ENCODE measurements around the gene KMT5B.

The KMT5B gene

GRCh38 chr11:68116974-68117373 is 96.1 kb downstream of the KMT5B start:
- Histone ChIP-seq H3K4me1 (ENCODE audit: control insufficient read depth, low read length) (peaks cover 24% of the 10 kb centered on the region), H3K4me2 (ENCODE audit: low read length) (no peak overlapping the region), H3K36me3 (ENCODE audit: control insufficient read depth, low read length) (peaks cover 19% of the 10 kb centered on the region; the same call in 1 of the 2 replicates), H3F3A (ENCODE audit: control insufficient read depth, insufficient read depth) (peaks cover 20% of the 10 kb centered on the region), H3K9me2 (replicated peaks; ENCODE audit: control insufficient read depth, low read length) (no peaks in the 10 kb centered on the region), H3K9me3 (ENCODE audit: control insufficient read depth, insufficient read depth, low read length) (no peaks in the 10 kb centered on the region), H3K27me3 (ENCODE audit: control insufficient read depth, low read length) (no peaks in the 10 kb centered on the region), H3K79me2 (ENCODE audit: control insufficient read depth, low read length) (peaks cover 81% of the 10 kb centered on the region), H4K20me1 (ENCODE audit: control insufficient read depth, insufficient read depth, low read depth, low read length) (peaks cover 6% of the 10 kb centered on the region; the same call in 1 of the 2 replicates), H3K4me3 (ENCODE audit: low read length) (no peak overlapping the region), H3K27ac (ENCODE audit: low read depth, low read length) (no peak overlapping the region)
- TF ChIP-seq EZH2phosphoT487 (IDR thresholded peaks at IDR 0.05; ENCODE audit: borderline replicate concordance, low read length) (no peak), CTCF (IDR thresholded peaks at IDR 0.05; ENCODE audit: low read depth, low read length, poor library complexity, severe bottlenecking) (no peak)

- H3K4me2 ChIP-seq (ENCODE audit: low read length) = no peak overlapping the region
- no peaks in the 10 kb centered on the region for H3K9me2 ChIP-seq (replicated peaks; ENCODE audit: control insufficient read depth, low read length)
- peaks cover 6% of the 10 kb centered on the region; the same call in 1 of the 2 replicates for H4K20me1 ChIP-seq (ENCODE audit: control insufficient read depth, insufficient read depth, low read depth, low read length)
- H3K27ac ChIP-seq (ENCODE audit: low read depth, low read length) = no peak overlapping the region
- H3F3A ChIP-seq (ENCODE audit: control insufficient read depth, insufficient read depth) = peaks cover 20% of the 10 kb centered on the region
- H3K79me2 ChIP-seq (ENCODE audit: control insufficient read depth, low read length) = peaks cover 82% of the 10 kb centered on the region
- peaks cover 20% of the 10 kb centered on the region for H3K4me1 ChIP-seq (ENCODE audit: control insufficient read depth, low read length)
- no peaks in the 10 kb centered on the region for H3K27me3 ChIP-seq (ENCODE audit: control insufficient read depth, low read length)
- peaks cover 19% of the 10 kb centered on the region; the same call in 1 of the 2 replicates for H3K36me3 ChIP-seq (ENCODE audit: control insufficient read depth, low read length)
- TF ChIP-seq CTCF (IDR thresholded peaks at IDR 0.05; ENCODE audit: low read depth, low read length, poor library complexity, severe bottlenecking) = no peak
- TF ChIP-seq EZH2phosphoT487 (IDR thresholded peaks at IDR 0.05; ENCODE audit: borderline replicate concordance, low read length) = no peak
- no peak overlapping the region for H3K4me3 ChIP-seq (ENCODE audit: low read length)
- no peaks in the 10 kb centered on the region for H3K9me3 ChIP-seq (ENCODE audit: control insufficient read depth, insufficient read depth, low read length)
Observed at GRCh38 chr11:68116126-68116525, 97.0 kb downstream of the KMT5B start.

- peaks cover 19% of the 10 kb centered on the region for H3F3A ChIP-seq (ENCODE audit: control insufficient read depth, insufficient read depth)
- TF ChIP-seq CTCF (IDR thresholded peaks at IDR 0.05; ENCODE audit: low read depth, low read length, poor library complexity, severe bottlenecking) (no peak), EZH2phosphoT487 (IDR thresholded peaks at IDR 0.05; ENCODE audit: borderline replicate concordance, low read length) (no peak)
- no peak overlapping the region for H3K4me2 ChIP-seq (ENCODE audit: low read length)
- no peak overlapping the region for H3K4me3 ChIP-seq (ENCODE audit: low read length)
- peaks cover 19% of the 10 kb centered on the region; the same call in 1 of the 2 replicates for H3K36me3 ChIP-seq (ENCODE audit: control insufficient read depth, low read length)
- peaks cover 6% of the 10 kb centered on the region; the same call in 1 of the 2 replicates for H4K20me1 ChIP-seq (ENCODE audit: control insufficient read depth, insufficient read depth, low read depth, low read length)
- H3K27ac ChIP-seq (ENCODE audit: low read depth, low read length) = no peak overlapping the region
- H3K27me3 ChIP-seq (ENCODE audit: control insufficient read depth, low read length) = no peaks in the 10 kb centered on the region
- H3K4me1 ChIP-seq (ENCODE audit: control insufficient read depth, low read length) = peaks cover 19% of the 10 kb centered on the region
- H3K9me2 ChIP-seq (replicated peaks; ENCODE audit: control insufficient read depth, low read length) = no peaks in the 10 kb centered on the region
- H3K9me3 ChIP-seq (ENCODE audit: control insufficient read depth, insufficient read depth, low read length) = no peaks in the 10 kb centered on the region
- peaks cover 84% of the 10 kb centered on the region for H3K79me2 ChIP-seq (ENCODE audit: control insufficient read depth, low read length)
Observed at GRCh38 chr11:68115285-68115684, 97.8 kb downstream of the KMT5B start.

Data from DOHH2 (cell line).